ENCODE data around the gene NSD1.
"Not testable (repeated sequence)": the region's sequence is repeated elsewhere in the genome, so short reads cannot be mapped to it uniquely, and the experiment has no call there.

The NSD1 gene

GRCh38 chr5:177332031-177332895 is 198.7 kb downstream of the NSD1 start:
- no peak for DNase-seq

- DNase-seq: no peak
Measured at GRCh38 chr5:177332896-177333260, 199.3 kb downstream of the NSD1 start.

GRCh38 chr5:177333420-177334154 is 200.0 kb downstream of the NSD1 start:
- no peak for DNase-seq

- DNase-seq: no peak
Measured at GRCh38 chr5:177334155-177334551, 200.6 kb downstream of the NSD1 start.

- DNase-seq: no peak
Measured at GRCh38 chr5:177334781-177335700, 201.5 kb downstream of the NSD1 start.

DNA sequence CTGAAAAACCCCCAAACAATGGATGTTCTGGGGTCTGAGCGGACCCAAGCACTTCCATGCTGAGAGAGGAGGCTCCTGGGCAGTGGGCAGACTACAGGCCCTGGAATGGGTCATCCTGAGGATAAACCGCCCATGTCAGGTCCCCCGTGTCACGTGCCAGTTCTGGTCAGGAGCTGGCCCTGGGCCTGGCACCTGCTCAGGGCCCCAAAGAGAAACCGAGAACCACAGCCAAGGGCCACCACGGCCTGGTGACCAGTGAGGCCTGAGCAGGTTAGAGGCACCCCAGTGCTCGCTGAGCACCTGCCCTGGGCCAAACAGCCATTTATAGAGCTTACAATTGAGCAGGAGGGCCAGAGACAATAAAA is 202.1 kb downstream of the NSD1 start:
- no peak for DNase-seq

- DNase-seq: peak; percentile 45 to 49
Measured at GRCh38 chr5:177336112-177336511, 202.5 kb downstream of the NSD1 start.

DNA sequence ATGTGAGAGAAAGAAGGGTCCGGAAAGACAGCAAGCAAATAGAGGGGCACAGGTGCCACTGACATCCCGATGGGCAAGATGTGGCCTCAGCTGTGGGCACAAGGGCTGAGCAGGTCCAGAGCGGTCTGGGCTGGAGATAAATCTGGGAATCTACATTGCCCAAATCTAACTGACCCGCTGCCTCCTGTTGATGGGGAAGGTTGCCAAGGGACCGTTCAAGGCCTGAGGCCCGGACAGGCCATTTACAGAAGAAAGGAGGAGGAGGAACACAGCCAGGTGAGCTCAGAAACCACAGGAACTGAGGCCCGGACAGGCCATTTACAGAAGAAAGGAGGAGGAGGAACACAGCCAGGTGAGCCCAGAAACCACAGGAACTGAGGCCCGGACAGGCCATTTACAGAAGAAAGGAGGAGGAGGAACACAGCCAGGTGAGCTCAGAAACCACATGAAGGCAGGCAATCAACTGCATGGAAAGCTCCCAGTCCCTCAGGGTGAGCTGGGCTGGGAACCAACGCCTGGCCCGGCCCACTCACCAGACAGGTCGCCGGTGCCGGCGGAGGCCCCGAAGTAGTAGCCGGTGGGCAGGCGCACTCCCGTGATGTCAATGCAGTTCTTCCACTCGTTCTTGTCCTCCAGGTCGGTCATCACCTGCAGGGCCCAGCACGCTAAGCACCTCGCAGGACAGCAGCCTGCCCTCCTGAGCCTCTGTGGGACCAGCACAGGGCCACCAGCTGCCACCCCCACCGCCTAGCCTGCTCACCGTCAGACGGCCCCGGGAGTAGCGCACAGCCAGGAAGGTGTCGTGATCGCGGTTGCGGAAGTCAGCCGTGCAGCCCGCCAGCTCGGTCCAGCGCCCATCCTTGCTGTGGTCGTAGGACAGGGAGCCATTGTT is 203.3 kb downstream of the NSD1 start:
- DNase-seq: no peak

GRCh38 chr5:177338251-177339106 is 204.9 kb downstream of the NSD1 start:
- DNase-seq: no peak

GRCh38 chr5:177339107-177339638 is 205.6 kb downstream of the NSD1 start:
- DNase-seq: peak; percentile 28 to 62

- not testable (repeated sequence) for DNase-seq
Measured at GRCh38 chr5:177343000-177343399, 209.4 kb downstream of the NSD1 start.

- no peak for DNase-seq
Measured at GRCh38 chr5:177343777-177344176, 210.2 kb downstream of the NSD1 start.

GRCh38 chr5:177344891-177345290 is 211.3 kb downstream of the NSD1 start:
- no peak for DNase-seq

DNA sequence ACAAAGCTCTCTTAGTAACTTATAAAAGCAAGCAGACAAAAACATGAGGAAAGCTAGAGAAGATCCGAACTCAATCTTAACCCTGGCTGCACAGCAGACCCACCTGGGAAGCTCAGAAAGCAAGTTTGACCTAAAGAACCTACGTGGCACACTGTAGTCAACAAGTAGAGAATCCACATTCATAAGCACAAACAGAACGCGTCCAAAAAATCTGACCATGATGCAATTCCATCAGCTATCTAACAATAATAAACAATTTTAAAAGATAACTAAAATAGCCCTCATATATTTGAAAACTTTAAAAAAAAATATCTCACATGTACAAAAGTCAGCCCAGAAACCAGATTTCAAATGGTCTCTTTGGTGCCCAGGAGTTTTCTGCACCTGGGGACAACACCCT is 213.2 kb downstream of the NSD1 start:
- DNase-seq: no peak

DNA sequence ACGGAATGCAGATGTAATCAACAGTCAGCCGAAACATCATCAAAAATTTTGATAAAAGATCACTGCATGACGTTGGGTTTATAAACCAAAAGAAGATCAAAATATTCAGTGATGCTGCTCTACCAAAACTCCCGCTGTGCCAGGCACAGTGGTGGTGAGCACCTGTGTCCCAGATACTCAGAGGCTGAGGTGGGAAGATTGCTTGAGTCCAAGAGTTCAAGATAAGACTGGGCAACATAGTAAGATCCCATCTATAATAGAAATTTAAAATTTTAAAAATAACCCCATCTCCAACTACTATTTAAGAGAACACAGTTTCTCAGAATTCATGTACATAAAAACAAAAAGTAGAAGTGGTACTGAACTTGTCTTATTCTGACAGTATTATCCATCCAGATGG is 214.1 kb downstream of the NSD1 start:
- DNase-seq: no peak

- no peak for DNase-seq
Measured at GRCh38 chr5:177349362-177349647, 215.7 kb downstream of the NSD1 start.

DNA sequence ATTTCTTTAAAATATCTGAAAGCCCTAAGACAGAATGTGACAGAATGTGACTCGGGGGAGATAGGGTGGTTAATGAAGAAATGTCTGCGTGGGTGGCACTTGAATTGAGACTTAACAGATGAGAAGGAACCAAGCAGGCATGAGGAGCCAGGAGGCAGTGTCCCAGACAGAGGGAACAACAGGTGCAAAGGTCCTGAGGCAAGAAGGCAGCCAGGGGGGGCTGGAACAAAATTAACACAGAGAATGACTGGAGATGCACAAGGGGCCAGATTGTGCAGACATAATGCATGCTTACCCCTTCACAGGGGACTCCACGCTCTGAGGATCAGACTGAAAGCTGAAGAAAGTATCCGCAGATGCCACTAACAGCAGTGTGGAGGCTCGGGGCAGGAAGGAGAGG is 216.2 kb downstream of the NSD1 start:
- peak in 1 of 2 donors; percentile 21 for DNase-seq

Measured in inflammatory macrophage (primary cell).